H9 (cell line): ENCODE results near the gene CCDC110. TPM values are rescaled to one million over a fixed set of nuclear protein-coding genes. Genes with fewer than 3 reads are reported as not detected.

ENCODE experiments used
- DNase-seq: peaks from one replicate; pipeline ENCODE4 v3.0.0-alpha.2; 2017
- H2AFZ ChIP-seq: one replicate; pipeline ENCODE4 v1.6.1; 2013; ENCODE audit warnings: mild to moderate bottlenecking, low read length, control low read depth, moderate library complexity
- H2AK5ac ChIP-seq: 2 replicates; pipeline ENCODE4 v1.6.1; 2013; ENCODE audit warnings: low read length, control low read depth, mixed read lengths; ENCODE audit not compliant: insufficient read length
- H2BK120ac ChIP-seq: one replicate; pipeline ENCODE4 v1.6.1; 2013; ENCODE audit warnings: low read depth, mild to moderate bottlenecking, low read length, control low read depth, inconsistent platforms; ENCODE audit not compliant: poor library complexity, severe bottlenecking
- H2BK12ac ChIP-seq: 2 replicates; pipeline ENCODE4 v1.6.1; 2013; ENCODE audit warnings: low read length, control low read depth, mixed read lengths, low read depth; ENCODE audit not compliant: insufficient read length
- H2BK15ac ChIP-seq: 2 replicates; pipeline ENCODE4 v1.6.1; 2013; ENCODE audit warnings: low read depth, low read length, control low read depth
- H2BK20ac ChIP-seq: one replicate; pipeline ENCODE4 v1.6.1; 2013; ENCODE audit warnings: low read depth, mild to moderate bottlenecking, low read length, control low read depth, inconsistent platforms; ENCODE audit not compliant: poor library complexity, severe bottlenecking
- H2BK5ac ChIP-seq: 2 replicates; pipeline ENCODE4 v1.6.1; 2013; ENCODE audit warnings: low read length, control low read depth, mixed read lengths; ENCODE audit not compliant: insufficient read length
- H3K14ac ChIP-seq: 2 replicates; pipeline ENCODE4 v1.6.1; 2013; ENCODE audit warnings: low read length, control low read depth; ENCODE audit not compliant: insufficient read depth
- H3K18ac ChIP-seq: 2 replicates; pipeline ENCODE4 v1.6.1; 2013; ENCODE audit warnings: low read depth, mild to moderate bottlenecking, mixed read lengths, low read length, control low read depth; ENCODE audit not compliant: insufficient read length
- H3K23ac ChIP-seq: 2 replicates; pipeline ENCODE4 v1.6.1; 2013; ENCODE audit warnings: low read length, control low read depth, mixed read lengths, low read depth; ENCODE audit not compliant: insufficient read length
- H3K23me2 ChIP-seq: 2 replicates; pipeline ENCODE4 v1.6.1; 2013; ENCODE audit warnings: low read depth, mild to moderate bottlenecking, mixed read lengths, low read length, control low read depth; ENCODE audit not compliant: insufficient read length, poor library complexity, severe bottlenecking
- H3K27ac ChIP-seq: 2 replicates; pipeline ENCODE4 v1.5.1; 2013; ENCODE audit warnings: low read length, control low read depth, mixed read lengths, low read depth; ENCODE audit not compliant: insufficient read length
- H3K27me3 ChIP-seq: 2 replicates; pipeline ENCODE4 v1.6.1; 2013; ENCODE audit warnings: low read length, control low read depth, inconsistent platforms; ENCODE audit not compliant: insufficient read depth
- H3K4ac ChIP-seq: 2 replicates; pipeline ENCODE4 v1.6.1; 2013; ENCODE audit warnings: low read depth, mild to moderate bottlenecking, control low read depth, inconsistent platforms, low read length, moderate library complexity
- H3K4me1 ChIP-seq: 2 replicates; pipeline ENCODE4 v1.6.1; 2013; ENCODE audit warnings: low read length, control low read depth, inconsistent platforms; ENCODE audit not compliant: insufficient read depth
- H3K4me2 ChIP-seq: 2 replicates; pipeline ENCODE4 v1.6.1; 2013; ENCODE audit warnings: low read length, control low read depth, mixed read lengths; ENCODE audit not compliant: insufficient read length, insufficient read depth
- H3K56ac ChIP-seq: 2 replicates; pipeline ENCODE4 v1.6.1; 2013; ENCODE audit warnings: low read depth, mild to moderate bottlenecking, mixed read lengths, low read length, control low read depth; ENCODE audit not compliant: insufficient read length
- H3K79me1 ChIP-seq: 2 replicates; pipeline ENCODE4 v1.6.1; 2013; ENCODE audit warnings: low read depth, mild to moderate bottlenecking, moderate library complexity, low read length, control low read depth, inconsistent platforms; ENCODE audit not compliant: insufficient read depth, poor library complexity, severe bottlenecking
- H3K79me2 ChIP-seq: 2 replicates; pipeline ENCODE4 v1.6.1; 2013; ENCODE audit warnings: low read length, control low read depth, inconsistent platforms; ENCODE audit not compliant: insufficient read depth
- H3K9ac ChIP-seq: 2 replicates; pipeline ENCODE4 v1.6.1; 2013; ENCODE audit warnings: low read length, control low read depth, mixed read lengths; ENCODE audit not compliant: insufficient read length; ENCODE audit errors: extremely low read depth
- H3K9me3 ChIP-seq: one replicate; pipeline ENCODE4 v1.6.1; 2013; ENCODE audit warnings: low read depth, low read length, inconsistent platforms; ENCODE audit not compliant: control insufficient read depth
- H3T11ph ChIP-seq: one replicate; pipeline ENCODE4 v1.6.1; 2013; ENCODE audit warnings: mild to moderate bottlenecking, low read length, control low read depth, inconsistent platforms
- H4K20me1 ChIP-seq: one replicate; pipeline ENCODE4 v1.6.1; 2013; ENCODE audit not compliant: control insufficient read depth, insufficient read length, insufficient read depth
- H4K5ac ChIP-seq: 2 replicates; pipeline ENCODE4 v1.6.1; 2013; ENCODE audit warnings: low read depth, mild to moderate bottlenecking, mixed read lengths, low read length, control low read depth; ENCODE audit not compliant: insufficient read length
- H4K8ac ChIP-seq: replicated peaks from 2 replicates; pipeline ENCODE4 v1.6.1; 2013; ENCODE audit warnings: low read length, control low read depth, mixed read lengths, low read depth; ENCODE audit not compliant: insufficient read length
- H4K91ac ChIP-seq: 2 replicates; pipeline ENCODE4 v1.6.1; 2013; ENCODE audit warnings: low read depth, mild to moderate bottlenecking, moderate library complexity, mixed read lengths, low read length, control low read depth; ENCODE audit not compliant: insufficient read length
- H3K27ac Mint-ChIP-seq, 3 experiments: 2 replicates in 2 of 3; 3 replicates in 1 of 3; pipeline ENCODE4 v1.8.0; 2020 to 2021; ENCODE audit warnings: mixed read lengths in 3 of 3, mild to moderate bottlenecking in 1 of 3, moderate library complexity in 1 of 3
- H3K27me3 Mint-ChIP-seq: 2 replicates; pipeline ENCODE4 v1.8.0; 2021; ENCODE audit warnings: low read depth, mild to moderate bottlenecking, moderate library complexity, mixed read lengths
- H3K36me3 Mint-ChIP-seq, 3 experiments: 2 replicates in 2 of 3; 3 replicates in 1 of 3; pipeline ENCODE4 v1.8.0; 2020 to 2021; ENCODE audit warnings: low read depth in 3 of 3, mixed read lengths in 3 of 3; ENCODE audit not compliant: insufficient read depth in 1 of 3
- H3K4me1 Mint-ChIP-seq, 2 experiments: 2 replicates each; pipeline ENCODE4 v1.8.0; 2020; ENCODE audit warnings: mixed read lengths in 2 of 2
- H3K4me3 Mint-ChIP-seq, 2 experiments: 2 replicates in 1 of 2; 3 replicates in 1 of 2; pipeline ENCODE4 v1.8.0; 2020 to 2021; ENCODE audit warnings: mild to moderate bottlenecking in 2 of 2, mixed read lengths in 2 of 2, moderate library complexity in 1 of 2
- H3K9me3 Mint-ChIP-seq, 2 experiments: 2 replicates in 1 of 2; 3 replicates in 1 of 2; pipeline ENCODE4 v1.8.0; 2020; ENCODE audit warnings: mild to moderate bottlenecking in 2 of 2, mixed read lengths in 2 of 2, moderate library complexity in 1 of 2
- CTCF ChIP-seq: fragments of 200-600 bp; sonication (generic); conservative IDR thresholded peaks from 3 replicates; pipeline ENCODE4 v1.8.0; 2021; ENCODE audit warnings: antibody characterized with exemption, mild to moderate bottlenecking
- WGBS: extraction: QIAGEN DNeasy Blood & Tissue Kit; methylation state at CpG from one replicate; pipeline ENCODE4 v1.1.7; 2013; ENCODE audit warnings: missing lambda C conversion rate, low lambda C conversion rate, mixed read lengths; ENCODE audit not compliant: insufficient read length; ENCODE audit errors: extremely low coverage; 5-methylcytosine and 5-hydroxymethylcytosine counted together
- total RNA-seq: library from RNA; stranded (reverse); gene quantifications from 2 replicates; pipeline ENCODE4 v1.2.1, GENCODE V29; 2021

The CCDC110 gene
- total RNA-seq, 1 experiment from 2014 or later: 2.3 TPM

GRCh38 chr4:185520119-185520518 lies 48.6 kb upstream of the CCDC110 start:
- Histone ChIP-seq H3K23ac (no peak overlapping the region), H3K14ac (no peak overlapping the region), H3K18ac (no peak overlapping the region), H3T11ph (no peak overlapping the region), H3K79me1 (no peaks in the 10 kb centered on the region), H3K9ac (no peak overlapping the region), H3K56ac (no peak overlapping the region), H3K4me2 (no peak overlapping the region), H4K5ac (no peak overlapping the region), H3K4me1 (no peaks in the 10 kb centered on the region), H2AK5ac (no peak overlapping the region), H3K27me3 (no peaks in the 10 kb centered on the region), H3K79me2 (no peaks in the 10 kb centered on the region), H4K20me1 (no peaks in the 10 kb centered on the region), H3K23me2 (no peaks in the 10 kb centered on the region), H3K27ac (no peak overlapping the region), H3K4ac (no peak overlapping the region), H2BK120ac (no peak overlapping the region), H2BK20ac (no peak overlapping the region), H2AFZ (no peak overlapping the region), H2BK12ac (no peak overlapping the region), H4K91ac (no peak overlapping the region), H4K8ac (no peak overlapping the region), H3K9me3 (no peaks in the 10 kb centered on the region), H2BK5ac (no peak overlapping the region), H2BK15ac (no peak overlapping the region)
- no peak for DNase-seq
- no peaks in the 10 kb centered on the region for H3K27me3 Mint-ChIP-seq
- no peak for TF ChIP-seq CTCF
- no peak overlapping the region for H3K4me3 Mint-ChIP-seq
- H3K4me1 Mint-ChIP-seq: 0 out of 4 replicates have a peak, but pooled peaks cover 0 to 2% of the 10 kb centered on the region in 2 experiments
- no peak overlapping the region for H3K27ac Mint-ChIP-seq
- peaks cover 0 to 12% (median 0%) of the 10 kb centered on the region in 3 experiments; a peak in 2 of 7 replicates for H3K36me3 Mint-ChIP-seq
- H3K9me3 Mint-ChIP-seq: no peaks in the 10 kb centered on the region
- WGBS: no CpG with 5 or more reads among the region's 4 CpGs
